Upper lobe of left lung (tissue), 4 donors: ENCODE measurements around the gene CDK8.

ENCODE experiments used
- POLR2A ChIP-seq, 4 donors: fragments of 450-650 bp; IDR thresholded peaks; one replicate each; pipeline ENCODE4 v1.5.1; 2016 to 2017; ENCODE audit warnings: antibody characterized with exemption in 4 of 4, mild to moderate bottlenecking in 2 of 4
- TF ChIP-seq, protein P1 (sequence below), 6 experiments: fragments of 450-650 bp in 4 of 6; fragments of 200-600 bp in 2 of 6; sonication (generic) in 2 of 6; IDR thresholded peaks; one replicate each; pipeline ENCODE4 v1.5.1; 2016 to 2019; ENCODE audit warnings: antibody characterized with exemption in 6 of 6

DNA sequence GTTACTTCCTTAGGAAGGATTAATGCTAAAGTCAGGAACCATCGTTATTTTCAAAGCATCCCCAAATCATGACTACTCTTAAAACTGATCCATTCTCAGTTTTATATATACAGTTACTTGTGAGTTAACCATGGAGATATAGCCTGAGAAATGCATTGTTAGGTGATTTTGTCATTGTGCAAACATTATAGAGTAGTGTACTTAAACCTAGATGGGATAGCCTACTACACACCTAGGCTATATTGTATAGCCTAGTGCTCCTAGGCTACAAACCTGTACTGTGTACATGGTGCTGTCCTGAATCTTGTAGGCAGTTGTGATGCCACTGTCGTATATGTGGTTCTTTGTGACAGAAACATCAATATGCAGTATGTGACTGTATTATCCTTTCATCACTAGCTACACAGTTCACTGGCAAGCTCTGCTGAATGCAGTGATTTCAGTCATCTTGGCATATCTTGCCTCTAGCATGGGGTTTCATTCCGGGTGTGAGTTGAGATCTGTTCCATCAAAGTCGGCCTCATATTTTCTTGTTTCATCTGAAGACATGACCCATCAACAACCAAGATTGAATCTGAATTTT, 45.3 kb downstream of the CDK8 start:
- TF ChIP-seq, protein P1, sequence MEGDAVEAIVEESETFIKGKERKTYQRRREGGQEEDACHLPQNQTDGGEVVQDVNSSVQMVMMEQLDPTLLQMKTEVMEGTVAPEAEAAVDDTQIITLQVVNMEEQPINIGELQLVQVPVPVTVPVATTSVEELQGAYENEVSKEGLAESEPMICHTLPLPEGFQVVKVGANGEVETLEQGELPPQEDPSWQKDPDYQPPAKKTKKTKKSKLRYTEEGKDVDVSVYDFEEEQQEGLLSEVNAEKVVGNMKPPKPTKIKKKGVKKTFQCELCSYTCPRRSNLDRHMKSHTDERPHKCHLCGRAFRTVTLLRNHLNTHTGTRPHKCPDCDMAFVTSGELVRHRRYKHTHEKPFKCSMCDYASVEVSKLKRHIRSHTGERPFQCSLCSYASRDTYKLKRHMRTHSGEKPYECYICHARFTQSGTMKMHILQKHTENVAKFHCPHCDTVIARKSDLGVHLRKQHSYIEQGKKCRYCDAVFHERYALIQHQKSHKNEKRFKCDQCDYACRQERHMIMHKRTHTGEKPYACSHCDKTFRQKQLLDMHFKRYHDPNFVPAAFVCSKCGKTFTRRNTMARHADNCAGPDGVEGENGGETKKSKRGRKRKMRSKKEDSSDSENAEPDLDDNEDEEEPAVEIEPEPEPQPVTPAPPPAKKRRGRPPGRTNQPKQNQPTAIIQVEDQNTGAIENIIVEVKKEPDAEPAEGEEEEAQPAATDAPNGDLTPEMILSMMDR (IDR thresholded peaks at IDR 0.05) = no peak
- TF ChIP-seq POLR2A (IDR thresholded peaks at IDR 0.05) = no peak
